ENCODE data around the gene HTR6. TPM values are rescaled to one million over a fixed set of nuclear protein-coding genes. Genes with fewer than 3 reads are reported as not detected.
"Not testable (repeated sequence)": the region's sequence is repeated elsewhere in the genome, so short reads cannot be mapped to it uniquely, and the experiment has no call there.

HTR6 gene
- total RNA-seq (2014; rRNA removed; shearing (Covaris generic)) = not detected in 2 replicates

- no peak for DNase-seq (ENCODE audit: low spot score)
Measured at GRCh38 chr1:19664453-19665185, at the start of gene HTR6. TSS of gene HTR6 (plus strand) at chr1:19664875. CDS start at chr1:19665754, 879 bp downstream.

GRCh38 chr1:19615438-19615837 is 49.2 kb upstream of the HTR6 start:
- DNase-seq (ENCODE audit: low spot score) = no peak

- DNase-seq (ENCODE audit: low spot score) = no peak
Measured at GRCh38 chr1:19616489-19616888, 48.2 kb upstream of the HTR6 start.

- DNase-seq (ENCODE audit: low spot score) = no peak
Measured at GRCh38 chr1:19617376-19617775, 47.3 kb upstream of the HTR6 start.

GRCh38 chr1:19618428-19618827 is 46.2 kb upstream of the HTR6 start:
- DNase-seq (ENCODE audit: low spot score) = no peak

- DNase-seq (ENCODE audit: low spot score) = no peak
Measured at GRCh38 chr1:19619697-19620384, 44.8 kb upstream of the HTR6 start.

GRCh38 chr1:19620786-19621185 is 43.9 kb upstream of the HTR6 start:
- no peak for DNase-seq (ENCODE audit: low spot score)

- DNase-seq (ENCODE audit: low spot score) = no peak
Measured at GRCh38 chr1:19621274-19621950, 43.3 kb upstream of the HTR6 start.

GRCh38 chr1:19622204-19622603 is 42.5 kb upstream of the HTR6 start:
- DNase-seq (ENCODE audit: low spot score) = no peak

GRCh38 chr1:19623523-19623922 is 41.2 kb upstream of the HTR6 start:
- no peak for DNase-seq (ENCODE audit: low spot score)

- DNase-seq (ENCODE audit: low spot score) = no peak
Measured at GRCh38 chr1:19625291-19625937, 39.3 kb upstream of the HTR6 start.

- DNase-seq (ENCODE audit: low spot score) = no peak
Measured at GRCh38 chr1:19628879-19629278, 35.8 kb upstream of the HTR6 start.

- DNase-seq (ENCODE audit: low spot score) = no peak
Measured at GRCh38 chr1:19629357-19629756, 35.3 kb upstream of the HTR6 start.

GRCh38 chr1:19630192-19630591 is 34.5 kb upstream of the HTR6 start:
- DNase-seq (ENCODE audit: low spot score) = not testable (repeated sequence)

GRCh38 chr1:19630720-19631395 is 33.8 kb upstream of the HTR6 start:
- no peak for DNase-seq (ENCODE audit: low spot score)

GRCh38 chr1:19632211-19632610 is 32.5 kb upstream of the HTR6 start:
- no peak for DNase-seq (ENCODE audit: low spot score)

GRCh38 chr1:19633106-19633505 is 31.6 kb upstream of the HTR6 start:
- DNase-seq (ENCODE audit: low spot score) = no peak

- DNase-seq (ENCODE audit: low spot score) = not testable (repeated sequence)
Measured at GRCh38 chr1:19635064-19635463, 29.6 kb upstream of the HTR6 start.

- DNase-seq (ENCODE audit: low spot score) = peak; percentile 33
Measured at GRCh38 chr1:19635646-19636045, 29.0 kb upstream of the HTR6 start.

GRCh38 chr1:19636065-19636464 is 28.6 kb upstream of the HTR6 start:
- DNase-seq (ENCODE audit: low spot score) = no peak

GRCh38 chr1:19636749-19637148 is 27.9 kb upstream of the HTR6 start:
- DNase-seq (ENCODE audit: low spot score) = not testable (repeated sequence)

GRCh38 chr1:19637606-19638005 is 27.1 kb upstream of the HTR6 start:
- no peak for DNase-seq (ENCODE audit: low spot score)

All from H4 (cell line).